Hepatocyte (in vitro differentiated cells): ENCODE measurements around the gene NDUFA5. TPM values are rescaled to one million over a fixed set of nuclear protein-coding genes. Genes with fewer than 3 reads are reported as not detected.

Experiments
- DNase-seq: peaks from one replicate; pipeline ENCODE4 v3.0.0-alpha.2; 2016; ENCODE audit warnings: low spot score
- H2AFZ ChIP-seq: fragments of 200-600 bp; sonication (generic); 2 replicates; pipeline ENCODE4 v1.6.0; 2016; ENCODE audit warnings: antibody characterized with exemption, mild to moderate bottlenecking
- H3K27ac ChIP-seq: fragments of 200-600 bp; sonication (generic); 2 replicates; pipeline ENCODE4 v1.5.1; 2016; ENCODE audit warnings: mild to moderate bottlenecking
- H3K27me3 ChIP-seq: fragments of 200-600 bp; sonication (generic); 2 replicates; pipeline ENCODE4 v1.6.1; 2016
- H3K36me3 ChIP-seq: fragments of 200-600 bp; sonication (generic); replicated peaks from 2 replicates; pipeline ENCODE4 v1.5.1; 2016; ENCODE audit warnings: low read depth; ENCODE audit not compliant: insufficient read depth
- H3K4me1 ChIP-seq: fragments of 200-600 bp; sonication (generic); 2 replicates; pipeline ENCODE4 v1.5.1; 2016; ENCODE audit warnings: mild to moderate bottlenecking, moderate library complexity; ENCODE audit not compliant: insufficient read depth
- H3K4me2 ChIP-seq: fragments of 200-600 bp; sonication (generic); 2 replicates; pipeline ENCODE4 v1.6.0; 2016
- H3K4me3 ChIP-seq: fragments of 200-600 bp; sonication (generic); 2 replicates; pipeline ENCODE4 v1.5.1; 2016; ENCODE audit warnings: mild to moderate bottlenecking
- H3K79me2 ChIP-seq: fragments of 200-600 bp; sonication (generic); 2 replicates; pipeline ENCODE4 v1.6.0; 2017; ENCODE audit warnings: mild to moderate bottlenecking
- H3K9me2 ChIP-seq: fragments of 200-600 bp; sonication (generic); replicated peaks from 2 replicates; pipeline ENCODE4 v1.6.0; 2017; ENCODE audit warnings: mild to moderate bottlenecking; ENCODE audit not compliant: insufficient read depth
- H3K9me3 ChIP-seq: fragments of 200-600 bp; sonication (generic); 2 replicates; pipeline ENCODE4 v1.5.1; 2016; ENCODE audit warnings: low read depth, mild to moderate bottlenecking
- H4K20me1 ChIP-seq: fragments of 200-600 bp; sonication (generic); 2 replicates; pipeline ENCODE4 v1.6.0; 2016; ENCODE audit warnings: mild to moderate bottlenecking; ENCODE audit not compliant: insufficient read depth, poor library complexity, severe bottlenecking
- CTCF ChIP-seq: fragments of 200-600 bp; sonication (generic); IDR thresholded peaks from 2 replicates; pipeline ENCODE4 v1.5.1; 2016; ENCODE audit warnings: antibody characterized with exemption, mild to moderate bottlenecking; ENCODE audit not compliant: poor library complexity
- EZH2 ChIP-seq: fragments of 200-600 bp; sonication (generic); IDR thresholded peaks from 2 replicates; pipeline ENCODE4 v1.6.1; 2016; ENCODE audit warnings: antibody characterized with exemption, mild to moderate bottlenecking, borderline replicate concordance
- EZH2phosphoT487 ChIP-seq: fragments of 200-600 bp; sonication (generic); IDR thresholded peaks from one replicate; pipeline ENCODE4 v1.6.1; 2018; ENCODE audit warnings: antibody characterized with exemption, mild to moderate bottlenecking, low read depth, moderate library complexity; ENCODE audit not compliant: unreplicated experiment, severe bottlenecking
- WGBS: methylation state at CpG from one replicate; pipeline ENCODE4 v1.1.6; 2016; ENCODE audit warnings: low lambda C conversion rate; ENCODE audit errors: missing lambda C conversion rate; 5-methylcytosine and 5-hydroxymethylcytosine counted together
- polyA plus RNA-seq: library from polyadenylated mRNA; unstranded; fragments of >200 nt; fragmentation: Nextera tagmentation; extraction: Ambion mirVana; gene quantifications from 2 replicates; pipeline ENCODE4 v1.2.1, GENCODE V29; 2016
- total RNA-seq: library from RNA; depleted of rRNA; stranded (reverse); fragments of >200 nt; gene quantifications from 2 replicates; pipeline ENCODE4 v1.2.3, GENCODE V29; 2014

The NDUFA5 gene
- total and polyA plus RNA-seq, 2 experiments from 2014 or later: 104 to 127 TPM

- Histone ChIP-seq H3K4me2 (no peak overlapping the region), H3K27me3 (no peaks in the 10 kb centered on the region), H3K4me3 (no peak overlapping the region), H2AFZ (no peak overlapping the region), H3K79me2 (no peaks in the 10 kb centered on the region), H3K27ac (no peak overlapping the region), H3K9me2 (no peaks in the 10 kb centered on the region), H3K9me3 (no peaks in the 10 kb centered on the region), H3K36me3 (no peaks in the 10 kb centered on the region), H3K4me1 (no peaks in the 10 kb centered on the region), H4K20me1 (no peaks in the 10 kb centered on the region)
- TF ChIP-seq EZH2 (no peak), CTCF (no peak), EZH2phosphoT487 (no peak)
- DNase-seq: no peak
These were observed 21.8 kb upstream of the NDUFA5 start for GRCh38 chr7:123579416-123579815.

GRCh38 chr7:123573896-123574467 is 16.4 kb upstream of the NDUFA5 start:
- Histone ChIP-seq H2AFZ (no peak overlapping the region), H3K4me1 (no peaks in the 10 kb centered on the region), H3K27ac (no peak overlapping the region), H3K79me2 (no peaks in the 10 kb centered on the region), H3K27me3 (no peaks in the 10 kb centered on the region), H3K4me3 (no peak overlapping the region), H3K9me3 (no peaks in the 10 kb centered on the region), H3K9me2 (no peaks in the 10 kb centered on the region), H4K20me1 (no peaks in the 10 kb centered on the region), H3K36me3 (no peaks in the 10 kb centered on the region), H3K4me2 (no peak overlapping the region)
- DNase-seq: no peak
- no peak for TF ChIP-seq CTCF
- TF ChIP-seq EZH2: no peak
- no peak for TF ChIP-seq EZH2phosphoT487
- WGBS: 93% methylated on average over 2 of the region's 2 CpGs

GRCh38 chr7:123573341-123573740 is 15.7 kb upstream of the NDUFA5 start:
- Histone ChIP-seq H3K27me3 (no peaks in the 10 kb centered on the region), H2AFZ (no peak overlapping the region), H4K20me1 (no peaks in the 10 kb centered on the region), H3K4me3 (no peak overlapping the region), H3K27ac (no peak overlapping the region), H3K4me1 (no peaks in the 10 kb centered on the region), H3K36me3 (no peaks in the 10 kb centered on the region), H3K4me2 (no peak overlapping the region), H3K9me3 (no peaks in the 10 kb centered on the region), H3K9me2 (no peaks in the 10 kb centered on the region), H3K79me2 (no peaks in the 10 kb centered on the region)
- TF ChIP-seq EZH2 (no peak), CTCF (no peak), EZH2phosphoT487 (no peak)
- no peak for DNase-seq
- 70% methylated on average over 3 of the region's 3 CpGs for WGBS

GRCh38 chr7:123571684-123572083 is 14.1 kb upstream of the NDUFA5 start:
- Histone ChIP-seq H3K27ac (no peak overlapping the region), H3K4me1 (no peaks in the 10 kb centered on the region), H3K79me2 (no peaks in the 10 kb centered on the region), H4K20me1 (no peaks in the 10 kb centered on the region), H3K4me2 (no peak overlapping the region), H3K27me3 (no peaks in the 10 kb centered on the region), H3K4me3 (no peak overlapping the region), H3K9me3 (no peaks in the 10 kb centered on the region), H2AFZ (no peak overlapping the region), H3K36me3 (no peaks in the 10 kb centered on the region), H3K9me2 (no peaks in the 10 kb centered on the region)
- 89% methylated on average over 1 of the region's 1 CpG for WGBS
- no peak for DNase-seq
- TF ChIP-seq EZH2phosphoT487: no peak
- no peak for TF ChIP-seq CTCF
- no peak for TF ChIP-seq EZH2
